GM04503 (cell line): ENCODE results near the gene PLEKHG4B.
"Not testable (repeated sequence)": the region's sequence is repeated elsewhere in the genome, so short reads cannot be mapped to it uniquely, and the experiment has no call there.

Source experiments
- DNase-seq: peaks from one replicate; pipeline ENCODE4 v3.0.0-alpha.2; 2012; ENCODE audit warnings: low read depth

Gene PLEKHG4B, protein sequence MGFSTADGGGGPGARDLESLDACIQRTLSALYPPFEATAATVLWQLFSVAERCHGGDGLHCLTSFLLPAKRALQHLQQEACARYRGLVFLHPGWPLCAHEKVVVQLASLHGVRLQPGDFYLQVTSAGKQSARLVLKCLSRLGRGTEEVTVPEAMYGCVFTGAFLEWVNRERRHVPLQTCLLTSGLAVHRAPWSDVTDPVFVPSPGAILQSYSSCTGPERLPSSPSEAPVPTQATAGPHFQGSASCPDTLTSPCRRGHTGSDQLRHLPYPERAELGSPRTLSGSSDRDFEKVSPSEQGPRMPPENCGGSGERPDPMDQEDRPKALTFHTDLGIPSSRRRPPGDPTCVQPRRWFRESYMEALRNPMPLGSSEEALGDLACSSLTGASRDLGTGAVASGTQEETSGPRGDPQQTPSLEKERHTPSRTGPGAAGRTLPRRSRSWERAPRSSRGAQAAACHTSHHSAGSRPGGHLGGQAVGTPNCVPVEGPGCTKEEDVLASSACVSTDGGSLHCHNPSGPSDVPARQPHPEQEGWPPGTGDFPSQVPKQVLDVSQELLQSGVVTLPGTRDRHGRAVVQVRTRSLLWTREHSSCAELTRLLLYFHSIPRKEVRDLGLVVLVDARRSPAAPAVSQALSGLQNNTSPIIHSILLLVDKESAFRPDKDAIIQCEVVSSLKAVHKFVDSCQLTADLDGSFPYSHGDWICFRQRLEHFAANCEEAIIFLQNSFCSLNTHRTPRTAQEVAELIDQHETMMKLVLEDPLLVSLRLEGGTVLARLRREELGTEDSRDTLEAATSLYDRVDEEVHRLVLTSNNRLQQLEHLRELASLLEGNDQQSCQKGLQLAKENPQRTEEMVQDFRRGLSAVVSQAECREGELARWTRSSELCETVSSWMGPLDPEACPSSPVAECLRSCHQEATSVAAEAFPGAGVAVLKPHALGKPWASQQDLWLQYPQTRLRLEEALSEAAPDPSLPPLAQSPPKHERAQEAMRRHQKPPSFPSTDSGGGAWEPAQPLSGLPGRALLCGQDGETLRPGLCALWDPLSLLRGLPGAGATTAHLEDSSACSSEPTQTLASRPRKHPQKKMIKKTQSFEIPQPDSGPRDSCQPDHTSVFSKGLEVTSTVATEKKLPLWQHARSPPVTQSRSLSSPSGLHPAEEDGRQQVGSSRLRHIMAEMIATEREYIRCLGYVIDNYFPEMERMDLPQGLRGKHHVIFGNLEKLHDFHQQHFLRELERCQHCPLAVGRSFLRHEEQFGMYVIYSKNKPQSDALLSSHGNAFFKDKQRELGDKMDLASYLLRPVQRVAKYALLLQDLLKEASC (N-terminal part only)

DNA sequence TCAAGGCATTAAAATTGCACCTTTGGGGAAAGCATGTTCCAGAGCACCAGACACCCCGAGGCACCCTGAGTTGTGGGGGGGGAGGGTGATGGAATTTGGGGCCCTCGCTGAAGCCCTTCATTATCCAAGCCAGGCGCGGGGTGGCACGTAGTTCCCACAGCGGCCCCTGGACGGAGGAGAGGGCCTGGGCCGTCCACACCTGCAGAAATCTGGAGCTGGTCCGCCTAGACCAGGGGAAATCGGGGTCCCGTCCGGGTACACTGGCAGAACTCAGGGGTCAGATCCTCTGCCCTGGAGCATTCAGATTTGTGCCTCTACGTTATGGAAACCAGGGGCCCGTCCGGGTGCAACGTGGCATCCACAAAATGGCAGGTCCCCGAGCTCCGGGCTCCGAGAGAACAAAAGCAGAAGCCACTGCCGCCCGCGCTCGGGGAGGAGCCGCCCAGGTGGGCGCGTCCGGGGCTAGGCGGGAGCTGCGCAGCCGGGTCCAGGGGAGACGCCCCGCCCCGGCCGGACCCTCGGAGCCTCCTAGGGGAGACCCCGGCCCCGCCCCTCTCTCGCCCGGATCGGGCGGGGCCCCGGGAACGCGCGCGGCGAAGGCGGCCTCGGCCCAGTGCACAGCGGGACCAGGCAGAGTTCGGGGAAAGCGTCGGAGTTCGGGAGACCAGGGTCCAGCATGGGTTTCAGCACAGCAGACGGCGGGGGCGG lies at the start of gene PLEKHG4B:
Gene PLEKHG4B, plus strand, starts transcription at position 613 of the 708 bp plus-strand sequence. Its CDS starts 64 bp downstream, at position 677.
- DNase-seq: no peak

DNA sequence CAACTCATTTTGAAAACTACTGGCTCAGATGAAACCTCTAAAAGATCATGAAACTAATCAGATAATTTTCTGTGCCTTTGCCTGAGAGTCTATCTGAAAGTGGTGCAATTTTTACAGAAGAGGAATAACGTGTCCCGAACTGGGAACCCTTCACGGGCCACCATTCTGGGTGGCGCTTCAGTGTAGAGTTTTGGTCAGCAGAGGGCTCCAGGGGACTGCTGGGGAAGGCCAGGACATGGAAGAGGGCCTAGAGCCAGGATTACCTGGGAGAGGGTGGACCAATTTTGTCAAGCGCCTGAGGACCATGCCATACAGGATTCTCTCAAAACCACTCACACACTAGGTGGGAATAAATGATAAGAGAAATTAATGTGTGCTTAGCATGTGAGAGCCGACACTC lies 49.7 kb upstream of the PLEKHG4B start:
- no peak for DNase-seq

DNA sequence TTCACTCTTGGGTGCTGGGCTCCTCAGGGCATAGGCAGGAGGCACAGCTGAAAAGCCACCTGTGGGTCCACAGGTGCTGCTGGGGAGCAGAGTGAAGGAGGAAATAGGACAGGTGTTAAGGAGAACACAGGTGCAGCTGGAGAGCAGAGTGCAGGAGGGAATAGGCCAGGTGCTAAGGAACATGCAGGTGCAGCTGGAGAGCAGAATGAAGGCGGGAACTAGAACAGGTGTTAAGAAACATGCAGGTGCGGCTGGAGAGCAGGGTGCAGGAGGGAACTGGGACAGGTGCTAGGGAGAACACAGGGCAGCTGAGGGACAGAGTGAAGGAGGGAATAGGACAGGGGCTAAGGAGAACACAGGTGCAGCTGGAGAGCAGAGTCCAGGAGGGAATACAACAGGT lies 43.8 kb upstream of the PLEKHG4B start:
- DNase-seq: no peak

DNA sequence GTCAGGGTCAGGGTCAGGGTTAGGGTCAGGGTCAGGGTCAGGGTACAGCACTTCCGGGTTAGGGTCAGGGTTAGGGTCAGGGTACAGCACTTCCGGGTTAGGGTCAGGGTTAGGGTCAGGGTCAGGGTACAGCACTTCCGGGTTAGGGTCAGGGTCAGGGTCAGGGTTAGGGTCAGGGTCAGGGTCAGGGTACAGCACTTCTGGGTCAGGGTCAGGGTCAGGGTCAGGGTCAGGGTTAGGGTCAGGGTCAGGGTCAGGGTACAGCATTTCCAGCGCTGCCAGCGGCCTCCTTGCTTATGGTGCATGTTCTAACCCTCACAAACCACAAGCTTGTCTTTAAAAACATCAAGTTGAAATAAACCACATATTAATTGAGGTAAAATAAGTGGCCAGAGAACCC lies 42.4 kb upstream of the PLEKHG4B start:
- not testable (repeated sequence) for DNase-seq

DNA sequence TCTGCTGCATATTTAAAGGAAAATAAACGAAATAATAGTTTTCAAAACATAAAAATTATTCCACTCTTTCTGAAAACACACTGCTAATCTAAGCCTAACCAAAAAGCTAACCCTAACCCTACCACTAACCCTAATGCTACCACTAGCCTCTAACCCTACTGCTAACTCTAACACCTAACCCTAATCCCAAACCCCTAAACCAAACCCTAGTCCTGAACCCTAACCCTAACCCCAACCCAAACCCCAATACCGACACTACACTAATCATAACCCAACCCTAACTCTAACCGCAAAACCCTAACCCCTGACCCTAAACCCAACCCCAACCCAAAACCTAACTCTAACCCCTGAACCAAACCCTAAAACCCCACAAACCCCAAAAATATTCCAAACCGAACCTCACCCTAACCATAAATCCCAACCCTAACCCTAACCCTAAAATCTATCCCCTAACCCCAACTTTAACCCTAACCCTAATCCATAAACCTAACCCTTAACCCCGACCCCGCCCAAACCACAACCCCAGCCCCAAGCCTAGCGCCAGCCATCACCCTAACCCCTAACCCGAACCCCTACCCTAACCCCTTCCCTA lies 41.9 kb upstream of the PLEKHG4B start:
- DNase-seq: no peak

DNA sequence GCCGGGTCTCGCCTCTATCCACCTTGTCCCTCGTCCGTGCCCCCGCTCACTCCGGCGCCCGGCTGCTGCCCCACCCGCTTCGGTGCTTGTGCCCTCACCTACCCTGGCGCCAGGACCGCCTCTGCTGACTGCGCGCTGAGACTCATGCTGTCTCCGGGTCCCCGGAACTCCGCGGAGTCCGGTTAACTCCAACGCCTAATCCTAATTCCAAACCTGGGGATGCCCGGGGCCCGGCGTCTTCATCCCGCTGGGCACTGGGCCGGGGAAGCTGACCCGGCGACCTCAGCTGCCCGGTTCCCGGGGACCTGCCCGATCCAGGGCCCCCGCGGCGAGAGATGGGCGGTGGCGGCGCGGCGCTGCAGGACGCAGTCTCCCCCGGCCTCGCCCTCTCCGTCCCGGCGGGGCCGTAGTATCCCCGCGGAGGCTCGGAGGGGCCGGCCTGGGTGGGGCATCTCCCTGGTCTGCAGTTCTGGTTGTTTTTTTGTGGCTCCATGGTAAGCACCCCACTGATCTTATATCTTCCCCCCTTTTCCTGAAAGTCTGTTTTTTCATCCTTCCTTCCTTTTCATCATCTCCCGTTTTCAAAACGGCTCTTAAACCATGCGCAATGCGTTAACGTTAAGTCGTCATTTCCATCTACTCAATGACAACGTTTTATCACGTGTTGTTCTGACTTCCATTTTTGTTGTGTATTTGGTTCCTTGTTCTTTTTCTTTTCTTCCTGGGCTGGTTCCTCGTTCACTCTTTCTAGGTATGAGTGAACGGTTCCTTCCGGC lies 41.1 kb upstream of the PLEKHG4B start:
- DNase-seq: no peak

DNA sequence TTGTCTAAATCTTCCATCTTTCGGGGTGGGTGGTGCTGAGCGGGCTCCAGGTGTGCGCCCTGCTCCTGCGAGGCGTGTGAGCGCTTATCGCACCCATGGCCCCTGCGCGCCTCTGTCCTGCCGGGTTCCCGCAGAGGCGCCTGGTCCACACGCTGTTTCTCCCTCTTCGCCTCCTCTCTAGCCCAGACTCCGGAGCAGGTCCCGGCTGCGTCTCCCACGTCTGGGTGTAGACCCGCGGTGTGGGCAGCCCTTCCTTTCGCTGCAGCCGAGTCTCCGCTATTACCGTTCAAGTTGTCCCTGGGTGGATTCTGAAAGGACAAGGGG lies 40.5 kb upstream of the PLEKHG4B start:
- DNase-seq: no peak

DNA sequence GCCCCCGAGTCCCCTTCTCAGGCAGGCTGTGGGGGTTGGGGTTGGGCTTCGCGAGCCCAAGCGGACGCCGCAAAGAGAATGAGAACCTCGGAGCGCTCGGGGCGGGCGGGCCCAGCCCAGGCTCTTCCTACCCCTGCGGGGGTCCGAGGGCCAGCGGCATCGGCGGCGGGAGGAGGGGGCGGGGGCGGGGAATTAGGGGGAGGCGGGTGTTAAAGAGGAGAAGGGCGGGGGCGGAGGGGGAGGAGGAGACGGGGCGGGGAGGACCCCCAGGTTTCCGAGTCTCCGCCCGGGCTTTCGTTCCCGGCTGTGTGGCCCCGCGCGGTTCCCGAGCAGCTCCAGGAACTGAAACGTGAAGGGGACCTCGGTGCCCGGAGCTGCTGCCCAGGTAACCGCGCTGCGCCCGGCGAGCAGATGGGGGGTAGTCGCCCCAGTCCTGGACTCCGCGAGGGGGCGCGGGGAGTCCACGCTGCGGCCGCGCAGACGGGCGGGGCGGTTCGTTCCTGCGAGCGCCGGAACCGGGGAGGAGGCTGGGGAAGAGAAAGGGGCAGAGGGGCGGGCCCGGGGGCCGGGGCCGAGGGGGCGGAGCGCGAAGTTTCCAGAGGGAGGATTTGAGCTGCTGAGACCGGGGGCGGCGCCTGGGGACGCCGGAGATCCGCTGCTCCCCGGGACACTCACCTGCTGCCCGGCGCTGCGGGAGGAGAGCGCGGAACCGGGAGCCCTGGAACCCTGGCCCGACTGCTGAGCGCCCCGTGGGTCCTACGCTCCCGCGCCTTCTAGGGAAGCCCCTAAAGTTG lies 38.4 kb upstream of the PLEKHG4B start:
- no peak for DNase-seq

DNA sequence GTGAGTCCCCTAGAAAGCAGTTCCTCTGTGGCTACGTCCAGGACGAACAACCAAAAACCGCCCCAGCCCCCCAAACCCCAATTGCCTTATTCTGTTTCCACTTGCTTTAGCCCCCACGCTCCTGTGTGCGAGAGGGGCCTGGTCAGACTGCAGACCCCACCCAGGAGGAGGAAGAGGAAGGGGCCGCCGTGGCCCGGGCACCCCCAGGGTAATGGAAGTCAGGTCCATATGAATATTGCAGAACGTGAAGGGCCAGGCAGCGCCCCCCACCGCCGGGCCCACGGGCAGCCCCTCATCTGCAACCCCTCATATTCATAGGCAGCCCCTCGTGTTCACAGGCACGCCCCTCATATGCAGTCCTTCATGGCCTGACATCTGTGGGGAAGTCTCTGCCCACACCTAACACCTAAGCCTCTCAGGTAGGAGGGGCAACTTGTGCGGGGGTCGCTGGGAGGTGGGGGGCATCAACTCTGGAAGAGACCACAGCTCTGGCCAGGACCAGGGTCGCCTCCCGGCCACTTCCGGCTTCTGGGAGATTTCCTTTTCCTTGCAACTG lies 37.7 kb upstream of the PLEKHG4B start:
- no peak for DNase-seq

DNA sequence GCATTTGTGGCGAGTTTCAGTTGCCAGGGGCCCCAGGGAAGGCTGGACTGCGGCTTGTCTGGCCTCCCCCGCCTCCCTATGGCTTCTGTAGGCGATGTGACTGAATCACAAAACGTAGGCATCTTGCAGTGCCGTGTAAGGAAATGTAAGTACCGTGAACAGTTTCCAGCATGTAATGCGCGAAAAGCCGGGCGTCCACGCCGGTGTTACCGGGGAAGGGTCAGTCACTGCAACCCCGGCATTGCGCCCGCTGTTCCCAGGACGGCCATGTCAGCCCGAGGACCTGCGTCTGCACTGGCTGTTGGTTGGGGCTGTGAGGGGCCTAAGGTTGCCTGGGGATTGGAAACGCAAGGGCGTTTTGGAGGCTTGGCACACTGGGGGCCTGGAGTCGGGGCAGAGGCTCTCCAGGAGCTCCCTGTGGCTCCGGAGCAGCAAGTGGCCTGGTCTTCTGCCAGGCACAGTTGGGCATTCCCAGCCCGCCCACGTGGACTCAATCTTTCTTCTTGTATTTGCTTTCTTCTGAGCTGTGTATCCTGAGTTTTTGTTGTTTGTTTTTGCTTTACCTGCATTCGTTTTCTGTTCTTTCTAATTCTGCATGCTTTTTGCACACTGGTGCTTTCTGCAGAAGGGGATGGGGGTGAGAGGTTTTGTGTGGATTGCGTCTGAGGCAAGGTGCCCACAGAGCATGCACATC lies 36.9 kb upstream of the PLEKHG4B start:
- DNase-seq: no peak

DNA sequence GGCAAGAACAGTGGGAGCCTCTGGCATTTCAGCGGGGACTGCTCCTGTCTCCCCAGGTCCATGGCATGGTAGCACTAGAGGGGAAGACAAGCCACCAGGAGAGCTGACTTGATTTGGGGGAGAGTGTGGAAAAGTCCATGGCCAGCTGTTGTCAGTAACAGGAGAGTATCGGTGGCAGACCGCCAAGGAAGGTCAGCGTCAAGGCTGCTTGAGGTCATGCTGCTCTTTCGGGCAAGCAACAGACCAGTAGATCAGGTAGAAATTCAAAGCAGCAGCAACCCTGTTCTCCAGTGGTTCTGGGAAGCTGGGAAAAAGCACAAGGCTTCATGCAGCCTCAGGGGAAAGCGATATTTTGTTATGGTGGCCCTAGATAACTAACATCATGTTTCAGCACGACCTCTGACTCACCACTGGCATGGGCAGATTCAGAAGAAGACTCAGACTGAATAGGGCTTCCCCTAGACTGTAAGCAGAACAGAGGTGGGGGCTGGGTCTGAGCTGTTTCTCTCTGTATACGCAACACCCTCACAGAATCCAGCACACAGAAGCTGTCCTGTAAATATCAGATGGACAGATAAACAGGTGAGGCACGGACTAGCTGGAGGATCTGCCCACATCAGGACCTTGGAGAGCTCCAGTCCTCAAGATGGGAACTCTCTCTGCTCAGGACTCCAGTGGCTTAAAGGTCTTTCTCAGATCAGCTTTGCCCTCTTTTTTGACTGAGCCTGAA lies 35.2 kb upstream of the PLEKHG4B start:
- DNase-seq: no peak

DNA sequence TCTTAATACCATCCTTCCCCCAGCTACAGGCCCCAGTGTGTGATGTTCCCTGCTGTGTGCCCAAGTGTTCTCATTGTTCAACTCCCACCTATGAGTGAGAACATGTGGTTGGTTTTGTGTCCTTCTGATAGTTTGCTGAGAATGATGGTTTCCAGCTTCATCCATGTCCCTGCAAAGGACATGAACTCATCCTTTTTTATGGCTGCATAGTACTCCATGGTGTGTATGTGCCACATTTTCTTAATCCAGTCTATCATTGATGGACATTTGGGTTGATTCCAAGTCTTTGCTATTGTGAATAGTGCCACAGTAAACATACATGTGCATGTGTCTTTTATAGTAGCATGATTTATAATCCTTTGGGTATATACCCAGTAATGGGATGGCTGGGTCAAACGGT lies 31.7 kb upstream of the PLEKHG4B start:
- not testable (repeated sequence) for DNase-seq

DNA sequence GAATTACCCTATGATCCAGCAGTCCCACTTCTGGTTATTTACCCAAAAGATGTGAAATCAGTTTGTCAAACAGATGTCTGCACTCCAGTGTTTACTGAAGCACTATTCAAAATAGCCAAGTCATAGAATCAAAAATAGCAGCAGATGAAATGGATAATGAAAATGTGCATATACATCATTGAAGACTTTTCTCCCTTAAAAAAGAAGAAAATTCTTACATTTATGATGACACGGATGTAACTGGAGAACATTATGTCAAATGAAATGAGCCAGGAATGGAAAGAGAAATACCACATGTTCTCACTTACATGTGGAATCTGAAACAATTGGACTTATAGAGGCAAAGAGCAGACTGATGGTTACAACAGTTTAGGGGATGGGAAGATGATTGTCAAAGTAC lies 21.5 kb upstream of the PLEKHG4B start:
- DNase-seq: no peak

DNA sequence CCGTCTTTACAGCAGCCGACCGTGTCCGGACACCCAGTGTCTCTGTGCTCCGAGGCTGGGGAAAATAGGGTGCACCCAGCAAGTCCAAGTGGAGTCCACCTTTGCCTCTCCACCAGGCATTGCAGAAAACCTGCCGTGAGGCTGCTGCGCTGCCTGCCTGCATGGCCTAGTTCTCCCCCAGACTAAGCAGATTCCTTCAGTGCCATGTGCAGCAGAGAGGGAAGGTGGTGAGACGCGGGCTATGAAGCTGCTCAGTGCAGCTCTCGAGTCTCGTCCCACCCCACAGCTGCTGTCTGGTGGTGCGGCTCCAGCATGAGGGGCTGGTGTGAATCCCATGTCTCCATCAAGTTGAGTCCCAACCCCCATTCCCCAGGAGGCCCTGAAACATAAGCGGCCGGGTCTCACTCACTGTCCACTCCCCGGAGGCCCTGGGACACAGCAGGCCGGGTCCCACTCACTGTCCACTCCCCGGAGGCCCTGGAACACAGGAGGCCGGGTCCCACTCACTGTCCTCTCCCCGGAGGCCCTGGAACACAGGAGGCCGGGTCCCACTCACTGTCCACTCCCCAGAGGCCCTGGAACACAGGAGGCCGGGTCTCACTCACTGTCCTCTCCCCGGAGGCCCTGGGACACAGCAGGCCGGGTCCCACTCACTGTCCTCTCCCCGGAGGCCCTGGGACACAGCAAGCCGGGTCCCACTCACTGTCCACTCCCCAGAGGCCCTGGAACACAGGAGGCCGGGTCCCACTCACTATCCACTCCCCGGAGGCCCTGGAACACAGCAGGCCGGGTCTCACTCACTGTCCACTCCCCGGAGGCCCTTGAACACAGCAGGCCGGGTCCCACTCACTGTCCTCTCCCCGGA lies 19.4 kb upstream of the PLEKHG4B start:
- DNase-seq: not testable (repeated sequence)

DNA sequence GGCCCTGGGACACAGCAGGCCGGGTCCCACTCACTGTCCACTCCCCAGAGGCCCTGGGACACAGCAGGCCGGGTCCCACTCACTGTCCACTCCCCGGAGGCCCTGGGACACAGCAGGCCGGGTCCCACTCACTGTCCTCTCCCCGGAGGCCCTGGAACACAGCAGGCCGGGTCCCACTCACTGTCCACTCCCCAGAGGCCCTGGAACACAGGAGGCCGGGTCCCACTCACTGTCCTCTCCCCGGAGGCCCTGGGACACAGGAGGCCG lies 18.9 kb upstream of the PLEKHG4B start:
- not testable (repeated sequence) for DNase-seq

DNA sequence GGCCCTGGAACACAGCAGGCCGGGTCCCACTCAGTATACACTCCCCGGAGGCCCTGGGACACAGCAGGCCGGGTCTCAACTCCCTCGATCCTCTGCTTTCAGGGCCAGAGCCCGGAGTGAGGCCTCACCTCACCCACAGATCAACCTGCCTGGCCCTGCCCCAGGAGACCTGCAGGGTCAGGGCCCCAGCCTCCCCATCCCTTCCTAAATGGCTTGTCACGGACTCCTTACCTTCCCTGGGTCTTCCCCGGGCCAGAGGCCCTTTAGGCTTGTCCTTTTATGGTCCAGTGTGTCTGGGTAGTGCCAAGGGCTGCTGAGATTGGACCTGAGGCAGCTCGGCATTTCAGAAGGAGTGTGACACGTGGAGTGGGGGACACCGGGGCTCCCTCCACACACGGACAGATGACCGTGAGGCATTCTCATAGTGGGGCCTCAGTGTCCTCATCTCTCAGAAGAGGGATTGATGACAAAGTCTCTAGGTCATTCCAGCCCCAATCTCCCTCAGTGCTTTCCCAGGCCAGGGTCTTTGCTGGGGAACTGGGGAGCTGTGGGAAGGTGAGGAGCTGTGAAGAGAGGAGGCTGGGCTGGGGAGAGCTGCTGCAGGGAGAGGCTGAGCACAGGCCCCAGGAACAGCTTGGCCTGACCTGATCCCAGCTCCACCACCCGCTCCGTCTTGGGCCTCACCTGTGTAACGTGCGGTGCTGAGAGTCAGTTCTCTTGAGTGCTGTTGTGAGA lies 18.0 kb upstream of the PLEKHG4B start:
- no peak for DNase-seq
